ENCODE data around the gene WASHC4.

DNA sequence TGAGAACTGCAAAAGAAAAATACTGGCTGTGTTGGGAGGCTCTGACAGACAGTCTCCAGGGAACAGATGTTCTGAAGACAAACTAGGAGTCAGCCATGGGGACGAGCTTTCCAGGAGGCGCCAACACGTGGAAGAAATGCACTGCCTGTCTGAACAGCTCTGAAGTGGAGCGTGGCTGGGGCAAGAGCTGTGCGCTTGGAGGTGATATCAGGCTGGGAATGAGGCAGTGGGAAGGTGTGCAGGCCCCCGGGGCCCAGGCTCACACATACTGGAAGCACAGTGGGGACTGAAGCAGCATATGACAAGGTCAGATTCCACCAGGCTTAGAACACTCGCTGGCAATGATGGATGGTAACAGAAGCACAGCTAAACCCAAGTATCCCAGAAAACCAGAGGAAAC, 110.9 kb downstream of the WASHC4 start:
- TF ChIP-seq, protein P1, sequence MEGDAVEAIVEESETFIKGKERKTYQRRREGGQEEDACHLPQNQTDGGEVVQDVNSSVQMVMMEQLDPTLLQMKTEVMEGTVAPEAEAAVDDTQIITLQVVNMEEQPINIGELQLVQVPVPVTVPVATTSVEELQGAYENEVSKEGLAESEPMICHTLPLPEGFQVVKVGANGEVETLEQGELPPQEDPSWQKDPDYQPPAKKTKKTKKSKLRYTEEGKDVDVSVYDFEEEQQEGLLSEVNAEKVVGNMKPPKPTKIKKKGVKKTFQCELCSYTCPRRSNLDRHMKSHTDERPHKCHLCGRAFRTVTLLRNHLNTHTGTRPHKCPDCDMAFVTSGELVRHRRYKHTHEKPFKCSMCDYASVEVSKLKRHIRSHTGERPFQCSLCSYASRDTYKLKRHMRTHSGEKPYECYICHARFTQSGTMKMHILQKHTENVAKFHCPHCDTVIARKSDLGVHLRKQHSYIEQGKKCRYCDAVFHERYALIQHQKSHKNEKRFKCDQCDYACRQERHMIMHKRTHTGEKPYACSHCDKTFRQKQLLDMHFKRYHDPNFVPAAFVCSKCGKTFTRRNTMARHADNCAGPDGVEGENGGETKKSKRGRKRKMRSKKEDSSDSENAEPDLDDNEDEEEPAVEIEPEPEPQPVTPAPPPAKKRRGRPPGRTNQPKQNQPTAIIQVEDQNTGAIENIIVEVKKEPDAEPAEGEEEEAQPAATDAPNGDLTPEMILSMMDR (IDR thresholded peaks at IDR 0.05 in 2 of 3, conservative IDR thresholded peaks at IDR 0.05 in 1 of 3; ENCODE audit: borderline replicate concordance in 1 of 3, insufficient read depth in 1 of 3, low read depth in 2 of 3, low read length in 2 of 3): no peak
- TF ChIP-seq TCF7L2 (IDR thresholded peaks at IDR 0.05; ENCODE audit: borderline replicate concordance, extremely low read depth, insufficient read depth, insufficient read length) (no peak), YY1 (IDR thresholded peaks at IDR 0.05; ENCODE audit: extremely low read depth, insufficient replicate concordance, low read depth, low read length) (no peak), POLR2AphosphoS5 (IDR thresholded peaks at IDR 0.05; ENCODE audit: low read depth, low read length) (no peak), POLR2A (IDR thresholded peaks at IDR 0.05; ENCODE audit: borderline replicate concordance, extremely low read depth, insufficient read depth, insufficient read length) (no peak)
- TF ChIP-seq, protein P2, sequence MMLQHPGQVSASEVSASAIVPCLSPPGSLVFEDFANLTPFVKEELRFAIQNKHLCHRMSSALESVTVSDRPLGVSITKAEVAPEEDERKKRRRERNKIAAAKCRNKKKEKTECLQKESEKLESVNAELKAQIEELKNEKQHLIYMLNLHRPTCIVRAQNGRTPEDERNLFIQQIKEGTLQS (IDR thresholded peaks at IDR 0.05): no peak
- TF ChIP-seq, protein P3, sequence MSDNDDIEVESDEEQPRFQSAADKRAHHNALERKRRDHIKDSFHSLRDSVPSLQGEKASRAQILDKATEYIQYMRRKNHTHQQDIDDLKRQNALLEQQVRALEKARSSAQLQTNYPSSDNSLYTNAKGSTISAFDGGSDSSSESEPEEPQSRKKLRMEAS (IDR thresholded peaks at IDR 0.05): no peak
- TF ChIP-seq, protein P4, sequence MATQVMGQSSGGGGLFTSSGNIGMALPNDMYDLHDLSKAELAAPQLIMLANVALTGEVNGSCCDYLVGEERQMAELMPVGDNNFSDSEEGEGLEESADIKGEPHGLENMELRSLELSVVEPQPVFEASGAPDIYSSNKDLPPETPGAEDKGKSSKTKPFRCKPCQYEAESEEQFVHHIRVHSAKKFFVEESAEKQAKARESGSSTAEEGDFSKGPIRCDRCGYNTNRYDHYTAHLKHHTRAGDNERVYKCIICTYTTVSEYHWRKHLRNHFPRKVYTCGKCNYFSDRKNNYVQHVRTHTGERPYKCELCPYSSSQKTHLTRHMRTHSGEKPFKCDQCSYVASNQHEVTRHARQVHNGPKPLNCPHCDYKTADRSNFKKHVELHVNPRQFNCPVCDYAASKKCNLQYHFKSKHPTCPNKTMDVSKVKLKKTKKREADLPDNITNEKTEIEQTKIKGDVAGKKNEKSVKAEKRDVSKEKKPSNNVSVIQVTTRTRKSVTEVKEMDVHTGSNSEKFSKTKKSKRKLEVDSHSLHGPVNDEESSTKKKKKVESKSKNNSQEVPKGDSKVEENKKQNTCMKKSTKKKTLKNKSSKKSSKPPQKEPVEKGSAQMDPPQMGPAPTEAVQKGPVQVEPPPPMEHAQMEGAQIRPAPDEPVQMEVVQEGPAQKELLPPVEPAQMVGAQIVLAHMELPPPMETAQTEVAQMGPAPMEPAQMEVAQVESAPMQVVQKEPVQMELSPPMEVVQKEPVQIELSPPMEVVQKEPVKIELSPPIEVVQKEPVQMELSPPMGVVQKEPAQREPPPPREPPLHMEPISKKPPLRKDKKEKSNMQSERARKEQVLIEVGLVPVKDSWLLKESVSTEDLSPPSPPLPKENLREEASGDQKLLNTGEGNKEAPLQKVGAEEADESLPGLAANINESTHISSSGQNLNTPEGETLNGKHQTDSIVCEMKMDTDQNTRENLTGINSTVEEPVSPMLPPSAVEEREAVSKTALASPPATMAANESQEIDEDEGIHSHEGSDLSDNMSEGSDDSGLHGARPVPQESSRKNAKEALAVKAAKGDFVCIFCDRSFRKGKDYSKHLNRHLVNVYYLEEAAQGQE (IDR thresholded peaks at IDR 0.05; ENCODE audit: low read depth): no peak

All from HCT116 (cell line).